ENCODE measurements around the gene CHD3.

DNA sequence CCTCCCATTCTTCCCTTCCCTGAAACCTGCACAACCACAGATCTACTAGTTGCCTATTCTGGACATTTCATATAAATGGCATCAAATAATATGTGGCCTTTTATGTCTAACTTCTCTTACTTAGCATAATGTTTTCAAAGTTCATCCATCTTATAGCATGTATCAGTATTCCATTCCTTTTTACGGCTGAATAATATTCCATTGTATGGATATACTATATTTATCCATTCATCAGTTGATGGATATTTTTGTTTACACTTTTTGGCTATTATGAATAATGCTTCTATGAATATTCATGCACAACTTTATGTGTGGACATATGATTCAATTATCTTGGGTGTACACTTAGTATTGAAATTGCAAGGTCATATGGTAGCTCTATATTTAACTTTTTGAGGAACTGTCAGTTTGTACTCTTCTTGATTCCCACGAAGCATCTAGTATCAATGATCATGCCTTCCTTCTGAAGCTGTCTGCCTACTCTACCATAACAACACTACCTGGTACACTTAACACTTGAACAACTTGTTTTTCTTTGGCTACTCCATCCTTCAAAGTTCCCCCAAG, 12.7 kb upstream of the CHD3 start:
- TF ChIP-seq, protein P1, sequence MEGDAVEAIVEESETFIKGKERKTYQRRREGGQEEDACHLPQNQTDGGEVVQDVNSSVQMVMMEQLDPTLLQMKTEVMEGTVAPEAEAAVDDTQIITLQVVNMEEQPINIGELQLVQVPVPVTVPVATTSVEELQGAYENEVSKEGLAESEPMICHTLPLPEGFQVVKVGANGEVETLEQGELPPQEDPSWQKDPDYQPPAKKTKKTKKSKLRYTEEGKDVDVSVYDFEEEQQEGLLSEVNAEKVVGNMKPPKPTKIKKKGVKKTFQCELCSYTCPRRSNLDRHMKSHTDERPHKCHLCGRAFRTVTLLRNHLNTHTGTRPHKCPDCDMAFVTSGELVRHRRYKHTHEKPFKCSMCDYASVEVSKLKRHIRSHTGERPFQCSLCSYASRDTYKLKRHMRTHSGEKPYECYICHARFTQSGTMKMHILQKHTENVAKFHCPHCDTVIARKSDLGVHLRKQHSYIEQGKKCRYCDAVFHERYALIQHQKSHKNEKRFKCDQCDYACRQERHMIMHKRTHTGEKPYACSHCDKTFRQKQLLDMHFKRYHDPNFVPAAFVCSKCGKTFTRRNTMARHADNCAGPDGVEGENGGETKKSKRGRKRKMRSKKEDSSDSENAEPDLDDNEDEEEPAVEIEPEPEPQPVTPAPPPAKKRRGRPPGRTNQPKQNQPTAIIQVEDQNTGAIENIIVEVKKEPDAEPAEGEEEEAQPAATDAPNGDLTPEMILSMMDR (IDR thresholded peaks at IDR 0.05), result no peak
- TF ChIP-seq, protein P2, sequence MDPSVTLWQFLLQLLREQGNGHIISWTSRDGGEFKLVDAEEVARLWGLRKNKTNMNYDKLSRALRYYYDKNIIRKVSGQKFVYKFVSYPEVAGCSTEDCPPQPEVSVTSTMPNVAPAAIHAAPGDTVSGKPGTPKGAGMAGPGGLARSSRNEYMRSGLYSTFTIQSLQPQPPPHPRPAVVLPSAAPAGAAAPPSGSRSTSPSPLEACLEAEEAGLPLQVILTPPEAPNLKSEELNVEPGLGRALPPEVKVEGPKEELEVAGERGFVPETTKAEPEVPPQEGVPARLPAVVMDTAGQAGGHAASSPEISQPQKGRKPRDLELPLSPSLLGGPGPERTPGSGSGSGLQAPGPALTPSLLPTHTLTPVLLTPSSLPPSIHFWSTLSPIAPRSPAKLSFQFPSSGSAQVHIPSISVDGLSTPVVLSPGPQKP (IDR thresholded peaks at IDR 0.05; ENCODE audit: low read depth, low read length), result no peak
- TF ChIP-seq POLR2AphosphoS2 (conservative IDR thresholded peaks at IDR 0.05; ENCODE audit: low read length), result no peak
- TF ChIP-seq, protein P3, sequence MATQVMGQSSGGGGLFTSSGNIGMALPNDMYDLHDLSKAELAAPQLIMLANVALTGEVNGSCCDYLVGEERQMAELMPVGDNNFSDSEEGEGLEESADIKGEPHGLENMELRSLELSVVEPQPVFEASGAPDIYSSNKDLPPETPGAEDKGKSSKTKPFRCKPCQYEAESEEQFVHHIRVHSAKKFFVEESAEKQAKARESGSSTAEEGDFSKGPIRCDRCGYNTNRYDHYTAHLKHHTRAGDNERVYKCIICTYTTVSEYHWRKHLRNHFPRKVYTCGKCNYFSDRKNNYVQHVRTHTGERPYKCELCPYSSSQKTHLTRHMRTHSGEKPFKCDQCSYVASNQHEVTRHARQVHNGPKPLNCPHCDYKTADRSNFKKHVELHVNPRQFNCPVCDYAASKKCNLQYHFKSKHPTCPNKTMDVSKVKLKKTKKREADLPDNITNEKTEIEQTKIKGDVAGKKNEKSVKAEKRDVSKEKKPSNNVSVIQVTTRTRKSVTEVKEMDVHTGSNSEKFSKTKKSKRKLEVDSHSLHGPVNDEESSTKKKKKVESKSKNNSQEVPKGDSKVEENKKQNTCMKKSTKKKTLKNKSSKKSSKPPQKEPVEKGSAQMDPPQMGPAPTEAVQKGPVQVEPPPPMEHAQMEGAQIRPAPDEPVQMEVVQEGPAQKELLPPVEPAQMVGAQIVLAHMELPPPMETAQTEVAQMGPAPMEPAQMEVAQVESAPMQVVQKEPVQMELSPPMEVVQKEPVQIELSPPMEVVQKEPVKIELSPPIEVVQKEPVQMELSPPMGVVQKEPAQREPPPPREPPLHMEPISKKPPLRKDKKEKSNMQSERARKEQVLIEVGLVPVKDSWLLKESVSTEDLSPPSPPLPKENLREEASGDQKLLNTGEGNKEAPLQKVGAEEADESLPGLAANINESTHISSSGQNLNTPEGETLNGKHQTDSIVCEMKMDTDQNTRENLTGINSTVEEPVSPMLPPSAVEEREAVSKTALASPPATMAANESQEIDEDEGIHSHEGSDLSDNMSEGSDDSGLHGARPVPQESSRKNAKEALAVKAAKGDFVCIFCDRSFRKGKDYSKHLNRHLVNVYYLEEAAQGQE (IDR thresholded peaks at IDR 0.05), result no peak
- no peak for TF ChIP-seq FOSL2 (IDR thresholded peaks at IDR 0.05)
- TF ChIP-seq FOSL2 (CRISPR knock-in tag; IDR thresholded peaks at IDR 0.05), result no peak
- TF ChIP-seq, protein P4, sequence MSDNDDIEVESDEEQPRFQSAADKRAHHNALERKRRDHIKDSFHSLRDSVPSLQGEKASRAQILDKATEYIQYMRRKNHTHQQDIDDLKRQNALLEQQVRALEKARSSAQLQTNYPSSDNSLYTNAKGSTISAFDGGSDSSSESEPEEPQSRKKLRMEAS (IDR thresholded peaks at IDR 0.05), result no peak
- TF ChIP-seq, protein P5, sequence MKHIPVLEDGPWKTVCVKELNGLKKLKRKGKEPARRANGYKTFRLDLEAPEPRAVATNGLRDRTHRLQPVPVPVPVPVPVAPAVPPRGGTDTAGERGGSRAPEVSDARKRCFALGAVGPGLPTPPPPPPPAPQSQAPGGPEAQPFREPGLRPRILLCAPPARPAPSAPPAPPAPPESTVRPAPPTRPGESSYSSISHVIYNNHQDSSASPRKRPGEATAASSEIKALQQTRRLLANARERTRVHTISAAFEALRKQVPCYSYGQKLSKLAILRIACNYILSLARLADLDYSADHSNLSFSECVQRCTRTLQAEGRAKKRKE (CRISPR knock-in tag; IDR thresholded peaks at IDR 0.05; ENCODE audit: low read depth), result no peak
- no peak for TF ChIP-seq POLR2A (IDR thresholded peaks at IDR 0.05; ENCODE audit: low read length)
- no peak for TF ChIP-seq MAFK (IDR thresholded peaks at IDR 0.05; ENCODE audit: partially characterized antibody)
- TF ChIP-seq, protein P6, sequence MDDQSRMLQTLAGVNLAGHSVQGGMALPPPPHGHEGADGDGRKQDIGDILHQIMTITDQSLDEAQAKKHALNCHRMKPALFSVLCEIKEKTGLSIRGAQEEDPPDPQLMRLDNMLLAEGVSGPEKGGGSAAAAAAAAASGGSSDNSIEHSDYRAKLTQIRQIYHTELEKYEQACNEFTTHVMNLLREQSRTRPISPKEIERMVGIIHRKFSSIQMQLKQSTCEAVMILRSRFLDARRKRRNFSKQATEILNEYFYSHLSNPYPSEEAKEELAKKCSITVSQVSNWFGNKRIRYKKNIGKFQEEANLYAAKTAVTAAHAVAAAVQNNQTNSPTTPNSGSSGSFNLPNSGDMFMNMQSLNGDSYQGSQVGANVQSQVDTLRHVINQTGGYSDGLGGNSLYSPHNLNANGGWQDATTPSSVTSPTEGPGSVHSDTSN (IDR thresholded peaks at IDR 0.05), result no peak
- TF ChIP-seq BHLHE40 (IDR thresholded peaks at IDR 0.05; ENCODE audit: low read depth, low read length), result no peak
- TF ChIP-seq NFE2L2 (conservative IDR thresholded peaks at IDR 0.05; ENCODE audit: low read length), result no peak
- no peak for TF ChIP-seq TP53 (CRISPR knock-in tag; IDR thresholded peaks at IDR 0.05)
- no peak for TF ChIP-seq CEBPB (IDR thresholded peaks at IDR 0.05)
